NB4 (cell line): ENCODE results near the gene SEC31A.

Experiments
- DNase-seq: peaks from one replicate; pipeline ENCODE4 v3.0.0; 2010; ENCODE audit warnings: low read depth
- H3K4me3 ChIP-seq: one replicate; pipeline ENCODE4 v1.5.1; 2011; ENCODE audit warnings: mild to moderate bottlenecking, low read depth, low read length, moderate library complexity
- CTCF ChIP-seq: IDR thresholded peaks from one replicate; pipeline ENCODE4 v1.5.1; 2012; ENCODE audit warnings: low read depth, low read length
- MAX ChIP-seq: IDR thresholded peaks from 2 replicates; pipeline ENCODE4 v1.6.1; 2011; ENCODE audit warnings: low read depth, low read length
- MYC ChIP-seq: IDR thresholded peaks from 2 replicates; pipeline ENCODE4 v1.6.1; 2011; ENCODE audit warnings: low read depth, low read length
- POLR2A ChIP-seq: IDR thresholded peaks from 2 replicates; pipeline ENCODE4 v1.6.1; 2011; ENCODE audit warnings: mild to moderate bottlenecking; ENCODE audit not compliant: insufficient read length; ENCODE audit errors: extremely low read depth

Gene SEC31A

GRCh38 chr4:82905205-82905604, 14.3 kb upstream of the SEC31A start:
- TF ChIP-seq POLR2A (no peak), MYC (no peak), MAX (no peak)
- no peak overlapping the region for H3K4me3 ChIP-seq
- peak; percentile 41 for DNase-seq

GRCh38 chr4:82903737-82904136, 12.8 kb upstream of the SEC31A start:
- DNase-seq: peak; percentile 43
- TF ChIP-seq MAX (0 out of 2 replicates have a peak, but pooled peaks have one; percentile 4), CTCF (no peak)
- no peak overlapping the region for H3K4me3 ChIP-seq

- TF ChIP-seq POLR2A: no peak
- no peak for TF ChIP-seq CTCF
- 0 out of 2 replicates have a peak, but pooled peaks have one; percentile 5 for TF ChIP-seq MYC
- peak; percentile 22; the same call in 1 of the 2 replicates for TF ChIP-seq MAX
- DNase-seq: no peak
- H3K4me3 ChIP-seq: peak overlapping the region; percentile 97
Observed at GRCh38 chr4:82901183-82901718, 10.3 kb upstream of the SEC31A start.

- DNase-seq: peak; percentile 99
- peak within 1 kb of the TSS; percentile 97 for H3K4me3 ChIP-seq
- TF ChIP-seq MYC (peak; percentile 59), POLR2A (peak; percentile 94), CTCF (no peak), MAX (peak; percentile 50; the same call in 1 of the 2 replicates)
Observed at GRCh38 chr4:82900411-82901182, 9.6 kb upstream of the SEC31A start, which contains the start of gene THAP9. Gene THAP9 (plus strand): TSS chr4:82900735. CDS start chr4:82900803, 68 bp downstream.

- TF ChIP-seq MAX: no peak
- no peak for TF ChIP-seq POLR2A
- no peak for TF ChIP-seq MYC
- no peak for TF ChIP-seq CTCF
- H3K4me3 ChIP-seq: peak overlapping the region; percentile 97
- DNase-seq: peak; percentile 70
Observed at GRCh38 chr4:82900066-82900410, 9.1 kb upstream of the SEC31A start.

GRCh38 chr4:82899374-82900065, 8.6 kb upstream of the SEC31A start:
- H3K4me3 ChIP-seq: peak overlapping the region; percentile 97
- peak; percentile 48 for DNase-seq
- TF ChIP-seq MYC (no peak), MAX (no peak), POLR2A (no peak), CTCF (no peak)
